NCI-H82 (cell line): ENCODE results near the gene CABCOCO1.

Experiments
- DNase-seq: peaks from one replicate; lab custom pipeline; 2025; lab: John Stamatoyannopoulos, UW

The CABCOCO1 gene

DNA sequence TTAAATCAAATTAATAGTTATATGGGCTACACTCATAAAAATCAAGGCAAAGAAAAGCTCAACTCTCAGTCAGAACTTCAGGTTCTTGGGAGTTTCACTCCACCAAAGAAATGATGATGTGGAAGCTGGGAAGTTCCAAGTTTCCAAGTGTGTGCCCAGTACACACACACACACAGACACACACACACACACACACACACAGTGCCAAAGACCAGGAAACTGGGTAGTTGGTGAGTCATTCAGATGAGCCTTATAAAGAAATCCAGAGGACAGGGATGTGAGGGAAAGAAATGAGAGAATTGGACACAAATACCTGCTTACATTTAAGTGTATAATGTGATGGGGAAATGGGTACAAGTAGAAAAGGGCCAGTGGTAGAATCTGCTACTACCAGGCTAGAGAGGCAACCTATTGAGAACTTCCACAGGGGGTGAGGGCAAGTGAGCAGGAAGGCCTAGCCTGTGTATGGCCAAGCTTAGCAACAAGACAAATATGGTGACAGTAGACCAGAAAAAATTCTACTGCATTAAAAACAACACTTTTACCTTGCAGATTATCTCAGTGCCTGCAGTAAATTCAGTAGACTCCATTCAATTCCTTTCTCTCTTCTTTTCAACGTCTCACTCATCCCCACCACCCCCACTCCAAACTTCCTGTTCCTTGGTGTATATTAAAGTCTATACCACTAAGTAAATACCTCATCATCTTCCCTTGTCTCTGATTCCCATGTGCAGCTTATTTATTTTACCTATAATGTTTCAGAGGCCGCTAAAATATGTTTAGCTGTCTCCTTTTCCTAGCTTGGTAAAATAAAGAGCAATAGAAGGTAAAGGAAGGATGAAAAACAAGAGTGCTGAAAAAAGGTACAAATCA lies 95.0 kb downstream of the CABCOCO1 start:
- DNase-seq = no peak

GRCh38 chr10:61758433-61758832 lies 95.7 kb downstream of the CABCOCO1 start:
- no peak for DNase-seq

GRCh38 chr10:61759751-61760150 lies 97.0 kb downstream of the CABCOCO1 start:
- DNase-seq = no peak

- peak; percentile 78 for DNase-seq
Measured at GRCh38 chr10:61760943-61761824, 98.5 kb downstream of the CABCOCO1 start.

DNA sequence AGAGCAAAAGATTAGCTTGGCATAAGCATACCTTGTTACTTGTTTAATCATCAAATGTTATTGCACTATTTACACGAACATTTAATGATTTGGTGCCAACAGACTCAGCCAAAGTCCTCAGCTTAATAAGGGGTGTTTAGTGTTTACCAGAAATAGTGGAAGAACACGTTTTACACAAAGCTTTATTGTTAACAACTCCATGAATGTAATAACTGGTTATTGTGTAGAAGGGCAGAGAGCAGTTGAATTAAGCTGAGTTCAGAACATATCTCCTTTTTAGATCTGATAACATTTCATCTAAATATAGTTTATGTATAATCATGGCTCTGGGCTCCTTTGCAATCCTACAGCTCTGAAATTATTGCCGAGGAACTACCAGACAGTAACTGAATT lies 99.1 kb downstream of the CABCOCO1 start:
- no peak for DNase-seq

DNA sequence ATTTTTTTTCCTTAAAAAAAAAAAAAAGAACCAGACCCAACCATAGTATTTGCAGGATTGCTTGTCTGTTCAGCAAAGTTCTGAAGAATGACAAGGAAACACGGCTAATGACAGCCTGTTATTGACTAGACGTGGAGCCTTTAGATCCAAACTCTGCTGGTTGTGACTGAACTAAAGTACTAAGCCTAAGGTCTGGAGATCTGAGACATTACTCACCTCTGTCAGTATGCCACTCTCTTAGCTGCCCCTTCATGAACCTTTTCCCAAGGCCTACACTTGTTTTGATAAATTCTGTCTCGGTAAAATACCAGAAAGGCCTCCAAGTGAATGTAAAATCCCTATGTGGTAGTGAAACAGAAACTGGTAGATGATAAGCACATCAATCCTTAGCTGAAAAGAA lies 101.0 kb downstream of the CABCOCO1 start:
- no peak for DNase-seq

- DNase-seq = no peak
Measured at GRCh38 chr10:61764486-61764885, 101.8 kb downstream of the CABCOCO1 start.

DNA sequence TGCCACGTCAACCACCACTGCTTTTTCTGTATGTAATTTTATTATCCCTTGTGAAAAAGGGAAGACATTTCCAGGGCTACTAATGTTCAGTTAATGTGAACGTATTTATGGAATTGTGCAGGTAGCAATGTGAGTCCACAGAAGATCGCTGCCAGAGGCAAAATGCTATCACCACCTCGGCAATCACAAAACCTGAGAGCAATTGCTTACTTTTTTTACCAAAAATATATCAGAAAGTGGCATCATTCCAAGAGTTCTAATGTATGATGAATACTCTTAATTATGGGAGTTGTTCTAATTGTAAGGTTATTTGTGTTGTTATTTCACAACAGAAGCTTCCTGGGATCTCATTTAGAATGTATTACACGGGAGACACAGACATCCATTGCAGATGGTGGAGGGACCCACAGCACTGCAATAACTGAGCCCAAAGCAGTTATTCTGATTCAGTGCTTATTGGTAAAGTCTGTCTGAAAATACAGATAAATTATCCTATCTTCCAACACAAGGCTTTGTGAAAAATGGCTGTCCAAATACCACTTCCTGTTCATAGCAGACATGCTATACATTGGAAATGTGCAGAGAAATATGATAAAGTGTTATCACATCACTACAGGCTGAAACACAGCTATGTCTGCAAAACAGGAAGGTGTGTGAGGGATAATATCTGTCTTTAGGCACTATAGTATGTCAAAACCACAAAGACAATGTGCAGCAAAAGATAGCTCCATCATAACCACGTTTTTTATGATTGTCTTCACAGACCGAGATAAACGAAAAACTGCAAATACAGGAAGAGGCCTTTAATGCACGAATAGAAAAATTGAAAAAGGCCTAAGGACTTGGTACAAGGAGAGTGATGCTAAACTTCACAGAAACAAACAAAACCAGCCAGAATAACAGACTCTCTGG lies 102.7 kb downstream of the CABCOCO1 start:
- no peak for DNase-seq

GRCh38 chr10:61766927-61767326 lies 104.2 kb downstream of the CABCOCO1 start:
- DNase-seq = no peak

DNA sequence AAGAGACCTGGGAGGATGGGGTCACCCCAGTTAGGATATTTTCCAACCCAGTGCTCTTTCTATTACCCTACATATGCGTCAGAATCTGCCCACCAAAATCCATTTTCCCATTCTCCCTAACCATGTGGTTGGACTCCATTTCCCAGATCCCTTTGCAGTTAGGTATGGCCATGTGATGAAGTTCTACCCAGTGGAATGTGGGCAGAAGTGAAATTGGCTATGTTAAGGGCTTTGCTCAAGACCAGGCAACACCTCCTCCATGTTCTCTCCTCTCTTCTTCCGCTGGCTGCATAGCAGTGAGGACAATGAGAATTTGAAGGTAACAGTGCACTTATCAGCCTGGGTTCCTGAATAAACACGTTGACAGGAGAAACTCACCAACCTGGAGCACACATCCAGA lies 111.3 kb downstream of the CABCOCO1 start:
- DNase-seq = no peak

DNA sequence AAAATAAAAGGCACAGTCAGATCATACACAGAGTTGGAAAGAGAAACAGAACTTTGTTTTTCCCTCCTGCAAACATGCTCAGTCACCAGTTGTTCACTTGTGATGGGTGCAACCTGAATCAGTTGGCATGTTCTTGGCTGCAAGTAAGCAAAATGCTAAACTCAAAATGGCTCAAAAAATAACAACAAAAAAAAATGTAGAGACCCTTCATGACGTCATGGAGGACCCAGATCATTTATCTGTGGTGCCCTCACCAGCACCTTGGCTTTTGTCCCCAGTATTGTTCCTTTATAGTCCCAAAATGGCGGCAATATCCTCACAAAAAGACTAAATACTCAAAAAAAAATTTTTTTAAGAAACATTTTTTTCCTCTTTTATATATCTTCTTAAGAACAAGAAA lies 112.4 kb downstream of the CABCOCO1 start:
- DNase-seq = no peak

GRCh38 chr10:61776615-61777266 lies 114.0 kb downstream of the CABCOCO1 start:
- no peak for DNase-seq

- DNase-seq = no peak
Measured at GRCh38 chr10:61778137-61778536, 115.4 kb downstream of the CABCOCO1 start.

DNA sequence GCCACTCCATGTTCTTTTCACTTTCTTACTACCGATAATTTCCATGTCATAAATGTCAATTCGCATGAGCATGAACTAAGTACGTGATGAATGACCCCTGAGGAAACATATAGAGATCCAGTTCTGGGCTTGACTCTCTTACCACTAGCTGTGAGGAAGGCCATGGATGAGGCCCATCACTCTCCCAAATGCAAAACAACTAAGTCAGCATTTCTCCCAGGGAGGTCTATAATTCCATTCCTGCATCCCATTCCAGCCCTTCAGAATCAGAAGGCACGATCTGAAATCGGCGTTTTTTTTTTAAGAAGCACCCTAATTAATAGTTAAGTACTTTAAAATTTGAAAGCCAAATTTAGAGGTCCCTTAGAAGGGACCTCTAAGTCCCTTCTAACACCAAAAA lies 116.5 kb downstream of the CABCOCO1 start:
- no peak for DNase-seq

GRCh38 chr10:61779950-61780659 lies 117.4 kb downstream of the CABCOCO1 start:
- DNase-seq = no peak

GRCh38 chr10:61780732-61781131 lies 118.0 kb downstream of the CABCOCO1 start:
- DNase-seq = no peak

DNA sequence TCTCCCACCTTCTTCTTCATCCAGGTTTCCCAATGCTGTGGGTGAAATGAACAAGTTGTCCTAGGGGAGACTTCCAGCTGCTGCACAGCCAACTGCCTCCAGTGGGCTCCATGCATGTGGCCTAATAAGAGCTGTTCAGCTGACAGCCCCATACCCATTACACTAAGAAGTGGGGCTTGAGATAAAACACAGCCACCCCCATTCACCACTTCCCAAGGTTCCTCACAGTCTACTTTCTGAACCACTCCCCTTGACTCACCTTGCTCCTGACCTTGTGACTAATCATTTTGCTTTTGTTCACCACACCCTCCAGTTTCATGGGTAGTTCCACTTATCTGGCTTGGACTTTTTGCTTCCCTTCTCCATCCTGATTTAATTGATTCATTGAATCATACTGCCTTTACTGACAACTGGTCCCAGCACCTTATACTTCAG lies 119.3 kb downstream of the CABCOCO1 start:
- no peak for DNase-seq

DNA sequence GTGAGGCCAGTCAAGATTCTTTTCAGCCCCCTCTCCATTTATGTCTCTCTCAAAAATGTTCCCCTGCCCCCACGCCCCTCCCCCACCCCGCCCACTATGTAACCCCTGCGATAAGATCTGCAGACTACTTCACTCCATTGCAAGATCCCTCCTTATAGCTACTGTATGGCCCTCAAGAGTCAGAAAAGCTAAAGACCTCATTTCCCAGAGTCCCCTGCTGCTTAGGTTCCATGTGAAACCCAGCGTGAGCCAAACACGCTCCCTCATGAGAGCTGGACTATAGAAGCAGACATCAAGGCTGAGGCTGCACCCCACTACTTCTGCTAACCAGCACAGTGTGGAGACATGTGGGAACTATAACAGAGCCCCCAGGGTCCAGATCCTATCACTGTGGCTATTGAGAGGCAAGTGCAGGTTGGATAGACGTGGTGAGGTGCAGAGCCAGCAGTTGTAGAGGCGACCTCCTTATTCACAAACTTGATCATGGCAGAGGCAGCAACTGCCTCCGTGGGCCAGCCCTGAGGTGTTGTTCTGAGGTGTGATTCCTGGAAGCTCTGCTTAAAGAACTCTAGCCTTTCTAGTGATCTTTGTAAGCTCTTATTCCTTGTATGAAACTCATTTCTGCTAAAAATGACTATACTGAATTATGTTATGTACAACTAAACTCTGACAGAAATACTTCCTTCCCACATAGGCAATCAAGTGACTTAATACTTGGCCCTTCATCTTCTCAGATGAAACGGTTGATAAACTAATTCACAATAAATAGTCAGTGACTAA lies 121.8 kb downstream of the CABCOCO1 start:
- DNase-seq = no peak

GRCh38 chr10:61785473-61786105 lies 122.9 kb downstream of the CABCOCO1 start:
- no peak for DNase-seq
